RWPE2 (cell line): ENCODE results near the gene PAK1.

Source experiments
- ATAC-seq: fragments of 200-7000 bp; cut with Tn5 transposase; 3 replicates; pipeline ENCODE4 v1.9.1; 2021; ENCODE audit warnings: low read depth
- DNase-seq: peaks from one replicate; pipeline ENCODE4 v3.0.0-alpha.2; 2020; ENCODE audit warnings: low spot score
- H3K27ac ChIP-seq: fragments of 450-650 bp; 2 replicates; pipeline ENCODE4 v1.5.1; 2017; ENCODE audit warnings: mild to moderate bottlenecking; ENCODE audit not compliant: poor library complexity, severe bottlenecking
- H3K27me3 ChIP-seq: fragments of 250-450 bp; sonication (Bioruptor Pico); 2 replicates; pipeline ENCODE4 v1.5.1; 2021; ENCODE audit warnings: mild to moderate bottlenecking, moderate library complexity; ENCODE audit not compliant: insufficient read depth, poor library complexity, severe bottlenecking
- H3K36me3 ChIP-seq: fragments of 250-450 bp; sonication (Bioruptor Pico); 2 replicates; pipeline ENCODE4 v1.5.1; 2020; ENCODE audit warnings: low read depth, mild to moderate bottlenecking, moderate library complexity
- H3K4me1 ChIP-seq: fragments of 250-450 bp; sonication (Bioruptor Pico); 2 replicates; pipeline ENCODE4 v1.5.1; 2021; ENCODE audit warnings: mild to moderate bottlenecking, moderate library complexity; ENCODE audit not compliant: insufficient read depth, poor library complexity, severe bottlenecking
- H3K4me3 ChIP-seq: fragments of 250-450 bp; sonication (Bioruptor Pico); 2 replicates; pipeline ENCODE4 v1.5.1; 2021; ENCODE audit warnings: mild to moderate bottlenecking, moderate library complexity; ENCODE audit not compliant: severe bottlenecking
- H3K9me3 ChIP-seq: fragments of 250-450 bp; sonication (Bioruptor Pico); 2 replicates; pipeline ENCODE4 v1.5.1; 2021; ENCODE audit warnings: mild to moderate bottlenecking, moderate library complexity; ENCODE audit not compliant: severe bottlenecking
- TF ChIP-seq, protein P1 (sequence below): fragments of 450-650 bp; IDR thresholded peaks from one replicate; pipeline ENCODE4 v1.5.1; 2017; ENCODE audit warnings: mild to moderate bottlenecking, moderate library complexity; ENCODE audit not compliant: poor library complexity, severe bottlenecking

Gene PAK1

DNA sequence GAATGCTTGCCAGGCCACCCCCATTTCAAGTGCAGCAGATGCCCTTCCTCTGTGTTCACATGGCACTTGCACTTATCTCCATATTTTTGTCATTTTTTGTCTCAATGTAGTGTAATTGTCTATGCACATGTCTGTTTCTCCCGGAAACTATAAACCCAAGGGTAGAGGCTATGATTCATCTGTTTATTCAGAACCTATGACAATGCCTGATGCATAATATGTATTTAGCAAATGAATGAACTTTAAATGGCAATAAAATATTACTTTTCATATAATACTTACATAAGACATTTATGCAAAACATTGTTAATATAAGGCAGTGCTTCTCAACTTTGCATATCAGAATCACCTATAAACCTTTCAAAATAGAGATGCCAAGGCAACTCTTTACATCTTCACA lies 6.7 kb downstream of the PAK1 start:
- Histone ChIP-seq H3K9me3 (no peaks in the 10 kb centered on the region), H3K36me3 (no peaks in the 10 kb centered on the region), H3K4me1 (peaks cover 10% of the 10 kb centered on the region), H3K27ac (no peak overlapping the region), H3K27me3 (no peaks in the 10 kb centered on the region), H3K4me3 (no peak overlapping the region)
- TF ChIP-seq, protein P1, sequence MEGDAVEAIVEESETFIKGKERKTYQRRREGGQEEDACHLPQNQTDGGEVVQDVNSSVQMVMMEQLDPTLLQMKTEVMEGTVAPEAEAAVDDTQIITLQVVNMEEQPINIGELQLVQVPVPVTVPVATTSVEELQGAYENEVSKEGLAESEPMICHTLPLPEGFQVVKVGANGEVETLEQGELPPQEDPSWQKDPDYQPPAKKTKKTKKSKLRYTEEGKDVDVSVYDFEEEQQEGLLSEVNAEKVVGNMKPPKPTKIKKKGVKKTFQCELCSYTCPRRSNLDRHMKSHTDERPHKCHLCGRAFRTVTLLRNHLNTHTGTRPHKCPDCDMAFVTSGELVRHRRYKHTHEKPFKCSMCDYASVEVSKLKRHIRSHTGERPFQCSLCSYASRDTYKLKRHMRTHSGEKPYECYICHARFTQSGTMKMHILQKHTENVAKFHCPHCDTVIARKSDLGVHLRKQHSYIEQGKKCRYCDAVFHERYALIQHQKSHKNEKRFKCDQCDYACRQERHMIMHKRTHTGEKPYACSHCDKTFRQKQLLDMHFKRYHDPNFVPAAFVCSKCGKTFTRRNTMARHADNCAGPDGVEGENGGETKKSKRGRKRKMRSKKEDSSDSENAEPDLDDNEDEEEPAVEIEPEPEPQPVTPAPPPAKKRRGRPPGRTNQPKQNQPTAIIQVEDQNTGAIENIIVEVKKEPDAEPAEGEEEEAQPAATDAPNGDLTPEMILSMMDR: no peak
- peak; percentile 68 for ATAC-seq
- no peak for DNase-seq

DNA sequence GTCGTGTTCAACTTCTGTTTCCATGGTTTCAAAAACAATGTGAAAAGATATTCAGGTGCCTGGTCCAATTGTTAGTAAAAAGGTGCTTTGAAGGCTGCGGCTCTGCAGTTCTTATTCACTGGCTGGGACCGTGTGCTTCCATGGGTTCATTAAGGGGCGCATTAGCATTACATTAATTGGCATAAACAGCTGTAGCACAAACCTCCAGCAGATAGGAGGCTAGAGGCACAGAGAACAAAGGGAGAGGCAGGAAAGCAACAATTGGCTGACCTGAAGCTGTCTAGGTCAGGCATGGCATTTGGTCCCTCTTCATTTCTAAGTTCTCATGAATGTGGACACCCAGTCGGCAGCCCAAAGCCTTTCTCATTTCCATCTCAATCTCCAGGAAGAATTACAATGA lies 16.6 kb downstream of the PAK1 start:
- Histone ChIP-seq H3K4me3 (no peak overlapping the region), H3K36me3 (no peaks in the 10 kb centered on the region), H3K9me3 (no peaks in the 10 kb centered on the region), H3K27ac (no peak overlapping the region), H3K4me1 (no peaks in the 10 kb centered on the region), H3K27me3 (no peaks in the 10 kb centered on the region)
- DNase-seq (no peak), ATAC-seq (no peak)
- TF ChIP-seq, protein P1: no peak

DNA sequence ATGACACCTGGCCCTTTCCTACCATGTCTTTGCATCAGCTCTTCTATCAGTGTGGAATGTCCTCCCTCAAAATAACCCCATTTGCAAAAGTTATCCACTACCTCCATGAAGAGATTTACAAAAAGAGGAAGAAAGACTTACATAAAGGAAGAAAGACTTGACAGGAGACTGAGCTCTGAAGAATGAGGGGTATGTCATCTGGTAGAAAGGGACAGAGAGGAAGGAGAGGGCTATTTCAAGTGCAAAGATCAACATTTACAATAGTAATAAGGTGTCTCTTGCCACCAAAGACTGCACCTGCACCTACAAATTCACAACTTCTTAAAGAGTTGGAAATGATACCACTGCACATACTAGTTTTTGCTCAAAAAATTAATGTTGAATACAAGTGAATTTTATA lies 18.2 kb downstream of the PAK1 start:
- Histone ChIP-seq H3K27me3 (no peaks in the 10 kb centered on the region), H3K9me3 (no peaks in the 10 kb centered on the region), H3K27ac (no peak overlapping the region), H3K4me1 (no peaks in the 10 kb centered on the region), H3K36me3 (no peaks in the 10 kb centered on the region), H3K4me3 (no peak overlapping the region)
- TF ChIP-seq, protein P1: no peak
- DNase-seq (no peak), ATAC-seq (no peak)

DNA sequence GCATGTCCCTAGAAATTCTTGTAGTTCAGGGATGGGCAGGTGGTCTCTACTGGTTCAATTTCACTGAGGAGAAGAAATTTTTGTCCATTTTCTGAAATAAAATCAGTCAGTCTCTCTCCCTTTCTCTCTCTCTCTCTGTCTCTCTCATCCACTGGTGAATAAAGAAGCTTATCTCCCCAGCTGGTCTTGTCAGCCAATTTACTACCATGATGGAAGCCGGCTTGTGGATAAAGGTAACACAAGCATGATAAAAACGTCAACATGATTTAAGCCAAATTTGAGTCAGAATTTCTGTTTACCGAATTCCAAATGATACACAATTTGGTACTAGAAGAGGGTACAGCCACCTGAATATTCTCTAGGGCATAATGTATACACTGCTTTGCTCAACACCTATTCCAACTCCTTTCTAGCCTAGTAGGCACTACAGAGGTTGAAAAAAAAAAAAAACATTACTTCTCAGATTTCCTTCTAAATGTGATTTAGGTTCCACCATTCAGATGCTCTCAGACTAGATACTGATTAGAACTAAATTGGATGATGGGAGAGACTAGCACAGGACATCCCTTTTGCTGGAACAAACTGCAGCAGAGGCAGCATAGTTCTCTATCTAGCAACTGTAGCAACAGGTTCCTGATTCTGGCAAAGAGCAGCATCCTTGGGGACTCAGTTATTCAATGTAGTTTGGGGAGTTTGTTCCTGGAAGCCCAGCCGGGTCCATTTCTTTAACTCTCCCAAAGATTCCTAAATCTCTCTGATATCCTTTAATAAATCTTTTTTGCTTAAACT lies 18.8 kb downstream of the PAK1 start:
- Histone ChIP-seq H3K27ac (no peak overlapping the region), H3K9me3 (no peaks in the 10 kb centered on the region), H3K4me1 (no peaks in the 10 kb centered on the region), H3K4me3 (no peak overlapping the region), H3K27me3 (no peaks in the 10 kb centered on the region), H3K36me3 (no peaks in the 10 kb centered on the region)
- no peak for ATAC-seq
- DNase-seq: no peak
- TF ChIP-seq, protein P1: no peak

DNA sequence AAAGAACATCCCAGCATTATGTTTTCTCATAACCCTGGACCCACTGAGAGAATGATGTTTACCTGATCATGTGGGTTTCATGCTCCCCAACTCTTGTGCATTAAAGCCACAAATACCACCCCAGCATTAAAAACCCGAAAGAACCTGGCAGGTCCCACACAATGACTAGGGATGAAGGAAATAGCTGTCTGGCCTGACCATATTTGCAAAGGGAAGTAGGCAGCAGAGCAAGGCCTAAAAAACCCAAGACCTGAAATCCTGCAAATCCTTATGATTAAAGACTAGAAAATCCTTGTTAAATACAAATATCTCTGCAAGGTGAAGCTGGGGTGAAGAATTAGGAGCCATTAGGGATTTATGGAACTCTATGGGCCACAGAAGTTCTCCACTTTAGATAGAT lies 23.7 kb downstream of the PAK1 start:
- Histone ChIP-seq H3K27ac (no peak overlapping the region), H3K4me3 (no peak overlapping the region), H3K27me3 (no peaks in the 10 kb centered on the region), H3K4me1 (no peaks in the 10 kb centered on the region), H3K36me3 (no peaks in the 10 kb centered on the region), H3K9me3 (no peaks in the 10 kb centered on the region)
- ATAC-seq: no peak
- no peak for DNase-seq
- TF ChIP-seq, protein P1: no peak
